ENCODE data around the gene TFF2.

Gene TFF2

DNA sequence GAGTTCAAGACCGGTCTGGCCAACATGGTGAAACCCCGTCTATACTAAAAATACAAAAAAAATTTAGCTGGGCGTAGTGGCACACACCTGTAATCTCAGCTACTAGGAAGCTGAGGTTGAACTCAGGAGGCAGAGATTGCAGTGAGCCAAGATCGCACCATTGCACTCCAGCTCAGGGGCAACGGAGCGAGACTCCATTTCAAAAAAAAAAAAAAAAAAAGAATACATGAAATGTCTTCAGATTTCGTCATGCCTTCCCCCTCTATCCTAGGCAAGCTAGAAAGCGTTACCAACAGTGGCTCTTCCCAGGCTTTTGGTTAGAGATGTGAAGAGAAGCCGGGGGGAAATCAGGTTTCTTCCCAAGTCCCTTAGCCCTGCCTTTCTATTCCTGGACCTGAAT lies 11.9 kb upstream of the TFF2 start:
- Histone ChIP-seq H3K27me3 (ENCODE audit: control insufficient read depth, insufficient read depth, low read length) (no peaks in the 10 kb centered on the region), H3K4me3 (ENCODE audit: low read depth, low read length) (no peak overlapping the region), H3K36me3 (ENCODE audit: control insufficient read depth, insufficient read depth, low read length) (no peaks in the 10 kb centered on the region), H3K9me3 (ENCODE audit: control insufficient read depth, insufficient read depth, low read length) (peaks cover 7% of the 10 kb centered on the region; the same call in 1 of the 2 replicates), H3K4me1 (ENCODE audit: control insufficient read depth, insufficient read depth, low read length) (no peaks in the 10 kb centered on the region), H3K27ac (ENCODE audit: low read depth, low read length) (no peak overlapping the region), H3K9ac (ENCODE audit: low read depth, low read length) (no peak overlapping the region)

DNA sequence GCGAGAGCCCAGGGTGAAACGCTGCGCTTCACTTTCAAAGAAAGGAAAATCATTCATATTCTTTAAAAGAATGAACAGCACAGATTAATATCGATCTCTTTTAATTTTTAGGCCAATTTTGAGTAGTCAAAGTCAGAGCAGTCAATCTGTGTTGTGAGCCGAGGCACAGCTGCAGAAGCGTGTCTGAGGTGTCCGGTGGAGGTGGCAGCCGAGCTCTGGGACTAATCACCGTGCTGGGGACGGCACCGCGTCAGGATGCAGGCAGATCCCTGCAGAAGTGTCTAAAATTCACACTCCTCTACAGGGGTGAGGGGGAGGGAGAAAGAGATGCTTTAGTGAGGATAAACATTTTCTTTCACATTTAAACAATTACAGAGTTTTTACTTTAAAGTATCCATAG lies 11.4 kb upstream of the TFF2 start:
- no peaks in the 10 kb centered on the region for H3K4me1 ChIP-seq (ENCODE audit: control insufficient read depth, insufficient read depth, low read length)
- no peaks in the 10 kb centered on the region for H3K36me3 ChIP-seq (ENCODE audit: control insufficient read depth, insufficient read depth, low read length)
- no peak overlapping the region for H3K4me3 ChIP-seq (ENCODE audit: low read depth, low read length)
- H3K27ac ChIP-seq (ENCODE audit: low read depth, low read length), result no peak overlapping the region
- H3K27me3 ChIP-seq (ENCODE audit: control insufficient read depth, insufficient read depth, low read length), result no peaks in the 10 kb centered on the region
- no peak overlapping the region for H3K9ac ChIP-seq (ENCODE audit: low read depth, low read length)
- peaks cover 7% of the 10 kb centered on the region; the same call in 1 of the 2 replicates for H3K9me3 ChIP-seq (ENCODE audit: control insufficient read depth, insufficient read depth, low read length)

DNA sequence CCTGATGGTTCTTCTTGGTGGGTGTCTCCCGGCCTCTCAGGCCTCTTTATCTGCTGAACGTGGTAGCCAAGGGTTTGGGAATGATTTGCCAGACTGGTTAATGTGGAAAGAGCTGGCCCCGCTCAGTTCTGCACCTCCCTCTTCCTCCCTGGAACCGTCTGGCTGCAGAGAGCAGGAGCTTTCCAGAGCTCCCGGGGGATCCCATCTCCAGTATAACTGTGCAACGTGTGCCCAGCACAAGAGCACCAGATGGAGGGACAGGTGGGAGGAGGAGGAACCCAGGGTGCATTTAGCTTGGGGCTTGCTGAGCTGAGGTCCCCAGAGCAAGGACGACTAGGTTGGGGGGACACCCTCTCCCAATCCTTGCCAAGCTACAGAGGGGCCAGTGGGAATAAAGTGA lies 10.5 kb upstream of the TFF2 start:
- Histone ChIP-seq H3K4me1 (ENCODE audit: control insufficient read depth, insufficient read depth, low read length) (no peaks in the 10 kb centered on the region), H3K9ac (ENCODE audit: low read depth, low read length) (no peak overlapping the region), H3K4me3 (ENCODE audit: low read depth, low read length) (no peak overlapping the region), H3K9me3 (ENCODE audit: control insufficient read depth, insufficient read depth, low read length) (peaks cover 7% of the 10 kb centered on the region; the same call in 1 of the 2 replicates), H3K27ac (ENCODE audit: low read depth, low read length) (no peak overlapping the region), H3K36me3 (ENCODE audit: control insufficient read depth, insufficient read depth, low read length) (no peaks in the 10 kb centered on the region), H3K27me3 (ENCODE audit: control insufficient read depth, insufficient read depth, low read length) (no peaks in the 10 kb centered on the region)

DNA sequence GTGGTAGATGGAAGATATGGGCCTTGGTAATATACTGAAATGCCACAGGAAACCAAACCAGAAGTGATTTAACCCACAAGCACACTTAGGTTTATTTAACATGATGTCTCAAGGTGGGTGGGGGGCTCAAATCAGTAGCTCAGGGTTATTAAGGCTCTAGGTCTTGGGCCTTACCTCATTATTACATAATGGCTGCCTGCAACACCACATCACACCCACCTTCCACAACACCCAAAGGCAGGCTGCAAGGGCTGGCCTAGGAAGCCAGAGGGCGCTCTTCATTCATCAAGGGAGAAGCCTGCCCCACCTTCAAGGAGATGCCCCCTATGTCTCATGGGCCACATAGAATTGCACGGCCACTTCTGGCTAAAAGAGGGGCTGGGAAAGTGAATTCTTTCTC lies 9.5 kb upstream of the TFF2 start:
- no peaks in the 10 kb centered on the region for H3K27me3 ChIP-seq (ENCODE audit: control insufficient read depth, insufficient read depth, low read length)
- no peak overlapping the region for H3K4me3 ChIP-seq (ENCODE audit: low read depth, low read length)
- H3K36me3 ChIP-seq (ENCODE audit: control insufficient read depth, insufficient read depth, low read length), result no peaks in the 10 kb centered on the region
- no peaks in the 10 kb centered on the region for H3K4me1 ChIP-seq (ENCODE audit: control insufficient read depth, insufficient read depth, low read length)
- peaks cover 7% of the 10 kb centered on the region; the same call in 1 of the 2 replicates for H3K9me3 ChIP-seq (ENCODE audit: control insufficient read depth, insufficient read depth, low read length)
- H3K27ac ChIP-seq (ENCODE audit: low read depth, low read length), result no peak overlapping the region
- no peak overlapping the region for H3K9ac ChIP-seq (ENCODE audit: low read depth, low read length)

DNA sequence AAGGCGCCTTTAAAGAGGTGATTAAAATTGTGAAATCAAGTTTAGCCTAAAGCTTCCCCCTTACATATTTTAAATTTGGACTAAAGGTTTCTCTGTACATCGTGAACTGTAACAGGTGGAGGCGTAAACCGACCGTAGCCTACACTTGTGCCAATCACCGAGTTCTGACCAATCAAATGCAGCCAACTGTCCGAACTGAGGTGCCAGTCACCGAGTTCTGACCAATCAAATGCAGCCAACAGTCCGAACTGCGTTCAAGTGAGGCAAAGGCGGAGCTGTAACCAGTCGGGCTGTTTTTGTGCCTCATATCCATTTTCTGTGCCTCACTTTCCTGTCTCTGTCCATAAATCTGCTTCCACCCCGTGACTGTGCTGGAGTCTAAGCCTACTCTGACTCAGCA lies 8.1 kb upstream of the TFF2 start:
- no peaks in the 10 kb centered on the region for H3K4me1 ChIP-seq (ENCODE audit: control insufficient read depth, insufficient read depth, low read length)
- no peak overlapping the region for H3K27ac ChIP-seq (ENCODE audit: low read depth, low read length)
- H3K4me3 ChIP-seq (ENCODE audit: low read depth, low read length), result no peak overlapping the region
- H3K27me3 ChIP-seq (ENCODE audit: control insufficient read depth, insufficient read depth, low read length), result no peaks in the 10 kb centered on the region
- H3K36me3 ChIP-seq (ENCODE audit: control insufficient read depth, insufficient read depth, low read length), result no peaks in the 10 kb centered on the region
- H3K9me3 ChIP-seq (ENCODE audit: control insufficient read depth, insufficient read depth, low read length), result peaks cover 7% of the 10 kb centered on the region; the same call in 1 of the 2 replicates
- no peak overlapping the region for H3K9ac ChIP-seq (ENCODE audit: low read depth, low read length)

DNA sequence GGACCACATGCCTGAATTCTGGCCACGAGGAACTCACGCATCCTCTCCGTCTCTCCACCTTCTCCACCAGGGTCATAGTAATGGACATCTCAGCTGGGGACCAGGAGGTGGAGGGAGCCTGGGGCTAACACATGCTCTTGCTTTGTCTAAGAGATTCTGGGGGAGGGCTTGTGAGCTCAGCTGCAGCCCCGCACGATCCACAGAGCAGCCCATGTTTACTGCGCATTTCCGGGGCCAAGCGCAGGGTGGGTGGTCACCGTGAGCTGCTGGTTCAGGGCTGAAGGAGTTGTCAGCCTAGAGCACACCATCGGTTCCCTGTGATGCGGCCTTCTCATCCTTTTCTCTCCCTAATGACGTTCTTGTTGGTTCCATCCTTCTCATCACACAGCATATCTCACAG lies 7.5 kb upstream of the TFF2 start:
- H3K27ac ChIP-seq (ENCODE audit: low read depth, low read length), result no peak overlapping the region
- H3K9me3 ChIP-seq (ENCODE audit: control insufficient read depth, insufficient read depth, low read length), result peaks cover 7% of the 10 kb centered on the region; the same call in 1 of the 2 replicates
- H3K36me3 ChIP-seq (ENCODE audit: control insufficient read depth, insufficient read depth, low read length), result no peaks in the 10 kb centered on the region
- H3K4me3 ChIP-seq (ENCODE audit: low read depth, low read length), result no peak overlapping the region
- H3K27me3 ChIP-seq (ENCODE audit: control insufficient read depth, insufficient read depth, low read length), result no peaks in the 10 kb centered on the region
- H3K9ac ChIP-seq (ENCODE audit: low read depth, low read length), result no peak overlapping the region
- no peaks in the 10 kb centered on the region for H3K4me1 ChIP-seq (ENCODE audit: control insufficient read depth, insufficient read depth, low read length)

DNA sequence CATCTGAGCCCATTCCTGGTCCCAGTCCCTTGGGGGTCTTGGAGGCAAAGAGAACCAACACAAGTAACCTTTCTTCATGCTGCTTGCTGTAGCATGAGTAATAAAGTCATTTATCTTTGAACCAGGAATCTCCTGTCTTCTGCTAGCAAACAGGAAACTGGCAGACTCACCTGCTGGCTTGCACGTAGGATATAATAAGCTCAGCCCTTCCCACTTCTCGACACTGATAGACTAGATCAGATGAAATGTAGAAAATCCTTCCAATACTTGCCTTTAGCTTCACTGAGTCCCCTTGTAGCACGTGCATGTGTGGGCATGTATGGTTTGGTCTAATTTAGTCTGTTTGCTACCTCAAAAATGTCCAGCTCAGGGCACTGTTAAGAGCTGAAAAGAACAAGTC lies 6.5 kb upstream of the TFF2 start:
- H3K9me3 ChIP-seq (ENCODE audit: control insufficient read depth, insufficient read depth, low read length), result peaks cover 7% of the 10 kb centered on the region; the same call in 1 of the 2 replicates
- no peak overlapping the region for H3K9ac ChIP-seq (ENCODE audit: low read depth, low read length)
- no peaks in the 10 kb centered on the region for H3K36me3 ChIP-seq (ENCODE audit: control insufficient read depth, insufficient read depth, low read length)
- H3K4me3 ChIP-seq (ENCODE audit: low read depth, low read length), result no peak overlapping the region
- no peaks in the 10 kb centered on the region for H3K4me1 ChIP-seq (ENCODE audit: control insufficient read depth, insufficient read depth, low read length)
- no peak overlapping the region for H3K27ac ChIP-seq (ENCODE audit: low read depth, low read length)
- no peaks in the 10 kb centered on the region for H3K27me3 ChIP-seq (ENCODE audit: control insufficient read depth, insufficient read depth, low read length)

DNA sequence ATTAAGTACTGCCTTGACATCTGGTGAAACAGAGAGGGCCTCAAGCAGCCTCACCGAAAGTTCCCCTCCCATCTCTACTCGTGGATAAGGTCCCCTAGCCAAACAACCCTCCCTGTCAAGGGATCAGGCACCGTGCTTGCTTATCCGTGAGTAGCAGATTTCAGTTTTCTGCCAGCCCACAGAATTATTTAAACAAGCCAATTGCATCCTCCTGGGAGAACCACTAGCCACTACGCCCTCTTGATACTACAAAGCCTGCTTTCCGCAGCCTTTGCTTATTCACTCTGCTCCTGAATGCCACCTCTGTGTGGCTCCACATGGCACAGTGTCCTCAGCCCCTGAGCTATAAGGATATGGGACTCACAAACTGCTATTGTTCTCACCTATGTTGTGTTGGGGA lies 5.9 kb upstream of the TFF2 start:
- Histone ChIP-seq H3K27me3 (ENCODE audit: control insufficient read depth, insufficient read depth, low read length) (no peaks in the 10 kb centered on the region), H3K4me3 (ENCODE audit: low read depth, low read length) (no peak overlapping the region), H3K27ac (ENCODE audit: low read depth, low read length) (no peak overlapping the region), H3K9me3 (ENCODE audit: control insufficient read depth, insufficient read depth, low read length) (peaks cover 7% of the 10 kb centered on the region; the same call in 1 of the 2 replicates), H3K4me1 (ENCODE audit: control insufficient read depth, insufficient read depth, low read length) (no peaks in the 10 kb centered on the region), H3K9ac (ENCODE audit: low read depth, low read length) (no peak overlapping the region), H3K36me3 (ENCODE audit: control insufficient read depth, insufficient read depth, low read length) (no peaks in the 10 kb centered on the region)

DNA sequence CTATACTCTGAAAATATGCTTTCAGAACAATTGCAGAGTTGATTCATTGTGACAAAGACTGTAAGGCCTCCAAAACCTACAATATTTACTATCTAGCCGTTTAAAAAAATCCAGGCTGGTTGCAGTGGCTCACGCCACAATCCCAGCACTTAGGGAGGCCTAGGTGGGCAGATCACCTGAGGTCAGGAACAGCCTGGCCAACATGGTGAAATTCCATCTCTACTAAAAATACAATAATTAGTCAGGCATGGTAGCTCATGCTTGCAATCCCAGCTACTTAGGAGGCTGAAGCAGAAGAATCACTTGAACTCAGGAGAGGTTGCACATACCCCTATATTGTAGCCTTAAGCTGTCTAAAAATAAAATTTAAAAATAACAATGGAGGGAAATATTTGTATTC lies 5.3 kb upstream of the TFF2 start:
- no peak overlapping the region for H3K27ac ChIP-seq (ENCODE audit: low read depth, low read length)
- H3K4me1 ChIP-seq (ENCODE audit: control insufficient read depth, insufficient read depth, low read length), result no peaks in the 10 kb centered on the region
- no peak overlapping the region for H3K9ac ChIP-seq (ENCODE audit: low read depth, low read length)
- no peaks in the 10 kb centered on the region for H3K36me3 ChIP-seq (ENCODE audit: control insufficient read depth, insufficient read depth, low read length)
- H3K27me3 ChIP-seq (ENCODE audit: control insufficient read depth, insufficient read depth, low read length), result no peaks in the 10 kb centered on the region
- H3K9me3 ChIP-seq (ENCODE audit: control insufficient read depth, insufficient read depth, low read length), result peaks cover 7% of the 10 kb centered on the region; the same call in 1 of the 2 replicates
- H3K4me3 ChIP-seq (ENCODE audit: low read depth, low read length), result no peak overlapping the region

DNA sequence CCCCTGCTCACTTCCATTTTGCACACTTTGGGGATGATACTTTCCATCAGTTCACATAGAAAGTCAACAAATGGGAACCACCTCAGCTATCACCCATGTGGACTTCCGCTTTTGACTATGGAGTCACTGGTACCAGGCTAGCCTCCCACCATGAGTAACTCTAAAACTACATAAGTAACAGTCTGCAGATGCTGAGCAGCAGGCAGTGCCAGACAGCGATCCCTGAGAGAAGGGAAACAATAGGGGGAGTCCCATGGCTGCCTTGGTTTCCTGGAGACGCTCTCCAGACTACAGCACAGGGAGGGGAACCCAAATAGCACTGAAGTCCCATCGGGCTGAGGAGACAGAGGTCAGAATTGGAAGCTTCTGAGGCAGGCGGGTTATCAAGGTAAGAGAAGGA lies 2.8 kb upstream of the TFF2 start:
- H3K9ac ChIP-seq (ENCODE audit: low read depth, low read length), result no peak overlapping the region
- no peak overlapping the region for H3K27ac ChIP-seq (ENCODE audit: low read depth, low read length)
- no peaks in the 10 kb centered on the region for H3K4me1 ChIP-seq (ENCODE audit: control insufficient read depth, insufficient read depth, low read length)
- no peaks in the 10 kb centered on the region for H3K36me3 ChIP-seq (ENCODE audit: control insufficient read depth, insufficient read depth, low read length)
- H3K9me3 ChIP-seq (ENCODE audit: control insufficient read depth, insufficient read depth, low read length), result no peaks in the 10 kb centered on the region
- H3K4me3 ChIP-seq (ENCODE audit: low read depth, low read length), result no peak overlapping the region
- no peaks in the 10 kb centered on the region for H3K27me3 ChIP-seq (ENCODE audit: control insufficient read depth, insufficient read depth, low read length)

DNA sequence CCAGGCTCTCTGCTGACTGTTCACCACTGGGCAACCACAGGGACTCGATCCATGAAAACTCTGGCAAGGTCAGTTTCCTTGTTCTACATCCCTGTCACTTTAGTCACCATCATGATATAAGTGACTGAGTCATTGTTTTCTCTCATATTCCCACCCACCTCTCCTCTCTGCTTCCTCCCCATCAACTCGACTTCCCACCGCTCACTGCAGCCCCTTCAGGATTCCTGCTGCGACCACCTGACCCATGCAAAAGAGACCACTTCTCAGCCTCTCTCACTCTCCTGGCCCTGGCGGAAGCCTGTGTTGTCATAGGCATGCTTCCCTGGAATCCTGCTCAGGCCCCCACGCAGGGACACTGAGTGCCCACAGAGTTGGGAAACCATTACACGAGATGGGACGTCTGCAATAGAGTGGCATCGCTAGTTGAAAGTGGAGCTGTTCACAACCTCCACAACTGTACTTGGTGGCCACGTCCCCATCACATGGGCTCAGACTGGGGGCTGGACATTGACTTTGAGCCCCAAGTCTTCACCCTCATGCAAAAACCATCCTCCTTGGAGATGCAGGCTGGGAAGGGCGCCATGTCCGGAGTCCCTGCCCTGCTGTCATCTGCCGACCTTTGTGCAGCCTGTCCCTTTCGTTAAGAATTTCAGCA lies 1.8 kb upstream of the TFF2 start:
- no peak overlapping the region for H3K4me3 ChIP-seq (ENCODE audit: low read depth, low read length)
- no peaks in the 10 kb centered on the region for H3K27me3 ChIP-seq (ENCODE audit: control insufficient read depth, insufficient read depth, low read length)
- H3K27ac ChIP-seq (ENCODE audit: low read depth, low read length), result no peak overlapping the region
- no peak overlapping the region for H3K9ac ChIP-seq (ENCODE audit: low read depth, low read length)
- H3K36me3 ChIP-seq (ENCODE audit: control insufficient read depth, insufficient read depth, low read length), result no peaks in the 10 kb centered on the region
- no peaks in the 10 kb centered on the region for H3K9me3 ChIP-seq (ENCODE audit: control insufficient read depth, insufficient read depth, low read length)
- no peaks in the 10 kb centered on the region for H3K4me1 ChIP-seq (ENCODE audit: control insufficient read depth, insufficient read depth, low read length)

Measured in HUES48 (cell line).